A549 (cell line): ENCODE data around the gene PPP4C. TPM values are rescaled to one million over a fixed set of nuclear protein-coding genes. Genes with fewer than 3 reads are reported as not detected.

ENCODE experiments used
- ATAC-seq, 2 experiments: fragments of 200-7000 bp in 1 of 2; fragments of >200 bp in 1 of 2; cut with Nextera tagmentation in 1 of 2; cut with Tn5 transposase in 1 of 2; 3 replicates each; pipeline versions ENCODE4 v1.8.0 to v1.9.1; 2018 to 2020; ENCODE audit warnings: mild to moderate bottlenecking in 1 of 2, moderate library complexity in 1 of 2
- CTCF ChIA-PET: fragments of 300-600 bp; sonication (Branson Sonifier 250); formaldehyde crosslinking; extraction: SDS; loops from one replicate; lab custom pipeline; 2021; ENCODE audit warnings: antibody characterized with exemption, inconsistent platforms; lab: Yijun Ruan, JAX
- POLR2A ChIA-PET: fragments of 350-600 bp; formaldehyde crosslinking; extraction: SDS; loops from one replicate; lab custom pipeline; 2021; ENCODE audit warnings: antibody characterized with exemption, inconsistent platforms; lab: Yijun Ruan, JAX
- DNase-seq, 2 experiments: peaks; one replicate each; pipeline versions ENCODE4 v3.0.0 to v3.0.0-alpha.2; 2011 to 2016; ENCODE audit warnings: low read depth in 1 of 2, low spot score in 1 of 2
- FAIRE-seq: peaks from 2 replicates; lab custom pipeline; 2011; peaks lifted over from hg19 to GRCh38; lab: Jason Lieb, UNC
- H3K27ac ChIP-seq, 2 experiments: fragments of >200 bp; sonication (Bioruptor Twin); formaldehyde crosslinking; 3 replicates each; pipeline ENCODE4 v1.5.1; 2016 to 2017
- H3K4me1 ChIP-seq: fragments of >200 bp; sonication (Bioruptor Twin); formaldehyde crosslinking; 3 replicates; pipeline ENCODE4 v1.6.1; 2016
- H3K4me2 ChIP-seq: fragments of >200 bp; sonication (Bioruptor Twin); formaldehyde crosslinking; 3 replicates; pipeline ENCODE4 v1.6.1; 2016
- H3K4me3 ChIP-seq: fragments of >200 bp; sonication (Bioruptor Twin); formaldehyde crosslinking; 3 replicates; pipeline ENCODE4 v1.5.1; 2016
- H3K9me3 ChIP-seq: fragments of >200 bp; sonication (Bioruptor Twin); formaldehyde crosslinking; 3 replicates; pipeline ENCODE4 v1.6.1; 2016
- CBX2 ChIP-seq: fragments of 200-600 bp; sonication (generic); IDR thresholded peaks from 2 replicates; pipeline ENCODE4 v1.6.1; 2016; ENCODE audit warnings: low read depth, mild to moderate bottlenecking, borderline replicate concordance
- CEBPB ChIP-seq, 2 experiments: fragments of >200 bp in 1 of 2; sonication (Bioruptor Twin) in 1 of 2; formaldehyde crosslinking in 1 of 2; IDR thresholded peaks; 2 replicates each; pipeline ENCODE4 v1.6.1; 2012 to 2016
- EP300 ChIP-seq, 2 experiments: fragments of >200 bp; sonication (Bioruptor Twin); formaldehyde crosslinking; IDR thresholded peaks; 2 replicates in 1 of 2; 3 replicates in 1 of 2; pipeline ENCODE4 v1.6.1; 2016 to 2017
- HDAC2 ChIP-seq: fragments of 200-600 bp; sonication (generic); IDR thresholded peaks from 2 replicates; pipeline ENCODE4 v1.6.1; 2016
- HOXA7 ChIP-seq: fragments of 250-450 bp; sonication (Bioruptor Pico); IDR thresholded peaks from 2 replicates; pipeline ENCODE4 v1.5.0; 2020; ENCODE audit warnings: mild to moderate bottlenecking, moderate library complexity
- KDM1A ChIP-seq: fragments of 200-600 bp; sonication (generic); IDR thresholded peaks from 2 replicates; pipeline ENCODE4 v1.6.1; 2016; ENCODE audit warnings: low read depth, mild to moderate bottlenecking
- MAX ChIP-seq: IDR thresholded peaks from 2 replicates; pipeline ENCODE4 v1.6.1; 2012
- NFE2L2 ChIP-seq: fragments of 150-350 bp; conservative IDR thresholded peaks from 2 replicates; pipeline ENCODE4 v1.6.1; 2014; ENCODE audit warnings: low read length
- NR3C1 ChIP-seq: fragments of >200 bp; sonication (Bioruptor Twin); formaldehyde crosslinking; IDR thresholded peaks from 3 replicates; pipeline ENCODE4 v1.6.1; 2017
- POLR2A ChIP-seq: IDR thresholded peaks from 2 replicates; pipeline ENCODE4 v1.6.1; 2012; ENCODE audit warnings: mild to moderate bottlenecking, low read length
- POLR2AphosphoS2 ChIP-seq: conservative IDR thresholded peaks from 2 replicates; pipeline ENCODE4 v1.6.1; 2012; ENCODE audit warnings: low read length, improper control_type of control experiment, inconsistent platforms
- RARB ChIP-seq: fragments of 250-450 bp; sonication (Bioruptor Pico); IDR thresholded peaks from 2 replicates; pipeline ENCODE4 v1.8.0; 2021; ENCODE audit warnings: mild to moderate bottlenecking, moderate library complexity
- RFX5 ChIP-seq: fragments of 450-650 bp; IDR thresholded peaks from 2 replicates; pipeline ENCODE4 v1.7.1; 2014; ENCODE audit warnings: antibody characterized with exemption, mild to moderate bottlenecking, moderate library complexity
- SMC3 ChIP-seq: fragments of >200 bp; sonication (Bioruptor Twin); formaldehyde crosslinking; IDR thresholded peaks from 3 replicates; pipeline ENCODE4 v1.6.1; 2018; ENCODE audit warnings: inconsistent platforms
- TFCP2L1 ChIP-seq: fragments of 250-450 bp; sonication (Bioruptor Pico); IDR thresholded peaks from 2 replicates; pipeline ENCODE4 v1.5.0; 2021; ENCODE audit warnings: mild to moderate bottlenecking
- TP53 ChIP-seq: fragments of 250-450 bp; sonication (Bioruptor Pico); IDR thresholded peaks from 2 replicates; pipeline ENCODE4 v1.5.0; 2021; ENCODE audit warnings: mild to moderate bottlenecking, moderate library complexity
- WGBS: methylation state at CpG from one replicate; pipeline ENCODE4 v1.1.6; 2017; ENCODE audit errors: missing lambda C conversion rate; 5-methylcytosine and 5-hydroxymethylcytosine counted together
- polyA plus RNA-seq, 4 experiments: library from polyadenylated mRNA; depleted of rRNA in 3 of 4; stranded (reverse); fragments of >200 nt; fragmentation: RNase III in 1 of 4; extraction: RNeasy Plus Mini Kit Qiagen cat#74134 plus additional on column Dnase treatment in 1 of 4; gene quantifications; 2 replicates in 3 of 4; 3 replicates in 1 of 4; pipeline ENCODE4 v1.2.3, GENCODE V29; 2011 to 2017
- TF ChIP-seq, protein P1 (sequence below): fragments of >200 bp; sonication (Bioruptor Twin); formaldehyde crosslinking; IDR thresholded peaks from 3 replicates; pipeline ENCODE4 v1.5.1; 2016
- TF ChIP-seq, protein P2 (sequence below): IDR thresholded peaks from 2 replicates; pipeline ENCODE4 v1.6.1; 2012
- TF ChIP-seq, protein P3 (sequence below): fragments of 250-450 bp; sonication (Bioruptor Pico); IDR thresholded peaks from 2 replicates; pipeline ENCODE4 v1.5.0; 2021; ENCODE audit warnings: mild to moderate bottlenecking, moderate library complexity, borderline replicate concordance

PPP4C gene
- polyA plus RNA-seq, 2 of the 4 experiments (the other 2 are of a cell fraction) = 102 to 115 TPM

DNA sequence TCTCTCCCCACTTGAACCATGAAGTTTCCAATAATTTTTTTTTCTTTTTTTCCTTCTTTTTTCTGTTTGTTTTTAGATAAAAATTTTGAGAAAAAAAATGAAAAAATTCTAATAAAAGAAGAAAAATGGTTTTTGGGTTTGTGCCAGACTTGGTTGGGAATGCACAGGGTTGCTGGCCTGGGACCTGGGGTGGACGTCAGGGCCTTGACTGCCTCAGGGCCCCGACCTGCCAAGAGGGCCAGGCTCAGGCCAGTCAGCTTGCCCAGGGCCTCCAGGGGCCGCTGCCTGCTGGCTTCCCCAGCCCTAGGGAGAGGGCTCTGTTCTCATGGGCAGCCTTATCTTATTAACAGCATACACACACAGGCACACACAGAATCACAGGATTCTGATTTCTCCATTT lies 9.5 kb downstream of the PPP4C start:
- no peak overlapping the region for H3K4me2 ChIP-seq
- no peak overlapping the region for H3K27ac ChIP-seq
- ATAC-seq (peak in 1 of 2 experiments; percentile 10; a peak in 2 of 6 replicates), DNase-seq (no peak)
- peaks cover 15% of the 10 kb centered on the region for H3K4me1 ChIP-seq
- 85% methylated on average over 3 of the region's 3 CpGs for WGBS
- no peaks in the 10 kb centered on the region for H3K9me3 ChIP-seq
- TF ChIP-seq RARB (no peak), POLR2A (no peak), POLR2AphosphoS2 (no peak), TP53 (CRISPR knock-in tag) (no peak), RFX5 (no peak)
- TF ChIP-seq, all 56 proteins: peak for 0
- no peak overlapping the region for H3K4me3 ChIP-seq
- POLR2A ChIA-PET = interaction anchor here (1.0 kb wide), 1 partner anchor 20 kb away, joined by 6 read pairs; the partner anchor contains the start of gene ALDOA
- no peak for FAIRE-seq
- CTCF ChIA-PET = interaction anchor here (1.3 to 1.9 kb wide), 2 partner anchors 8 to 28 kb away, joined by 3 to 5 read pairs; partner anchors contain the start of gene GDPD3

- H3K4me2 ChIP-seq = no peak overlapping the region
- FAIRE-seq = no peak
- H3K4me1 ChIP-seq = peaks cover 17% of the 10 kb centered on the region
- no peak for ATAC-seq
- WGBS = no CpG with 5 or more reads among the region's 6 CpGs
- TF ChIP-seq EP300 (IDR thresholded peaks at IDR 0.05) (no peak), MAX (no peak), NFE2L2 (no peak), CBX2 (no peak), RARB (no peak), TP53 (CRISPR knock-in tag) (no peak), SMC3 (no peak), CEBPB (IDR thresholded peaks at IDR 0.05) (no peak), NR3C1 (no peak), TFCP2L1 (CRISPR knock-in tag) (no peak), KDM1A (no peak), HOXA7 (CRISPR knock-in tag) (no peak), HDAC2 (no peak)
- TF ChIP-seq, protein P1, sequence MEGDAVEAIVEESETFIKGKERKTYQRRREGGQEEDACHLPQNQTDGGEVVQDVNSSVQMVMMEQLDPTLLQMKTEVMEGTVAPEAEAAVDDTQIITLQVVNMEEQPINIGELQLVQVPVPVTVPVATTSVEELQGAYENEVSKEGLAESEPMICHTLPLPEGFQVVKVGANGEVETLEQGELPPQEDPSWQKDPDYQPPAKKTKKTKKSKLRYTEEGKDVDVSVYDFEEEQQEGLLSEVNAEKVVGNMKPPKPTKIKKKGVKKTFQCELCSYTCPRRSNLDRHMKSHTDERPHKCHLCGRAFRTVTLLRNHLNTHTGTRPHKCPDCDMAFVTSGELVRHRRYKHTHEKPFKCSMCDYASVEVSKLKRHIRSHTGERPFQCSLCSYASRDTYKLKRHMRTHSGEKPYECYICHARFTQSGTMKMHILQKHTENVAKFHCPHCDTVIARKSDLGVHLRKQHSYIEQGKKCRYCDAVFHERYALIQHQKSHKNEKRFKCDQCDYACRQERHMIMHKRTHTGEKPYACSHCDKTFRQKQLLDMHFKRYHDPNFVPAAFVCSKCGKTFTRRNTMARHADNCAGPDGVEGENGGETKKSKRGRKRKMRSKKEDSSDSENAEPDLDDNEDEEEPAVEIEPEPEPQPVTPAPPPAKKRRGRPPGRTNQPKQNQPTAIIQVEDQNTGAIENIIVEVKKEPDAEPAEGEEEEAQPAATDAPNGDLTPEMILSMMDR = no peak
- TF ChIP-seq, protein P2, sequence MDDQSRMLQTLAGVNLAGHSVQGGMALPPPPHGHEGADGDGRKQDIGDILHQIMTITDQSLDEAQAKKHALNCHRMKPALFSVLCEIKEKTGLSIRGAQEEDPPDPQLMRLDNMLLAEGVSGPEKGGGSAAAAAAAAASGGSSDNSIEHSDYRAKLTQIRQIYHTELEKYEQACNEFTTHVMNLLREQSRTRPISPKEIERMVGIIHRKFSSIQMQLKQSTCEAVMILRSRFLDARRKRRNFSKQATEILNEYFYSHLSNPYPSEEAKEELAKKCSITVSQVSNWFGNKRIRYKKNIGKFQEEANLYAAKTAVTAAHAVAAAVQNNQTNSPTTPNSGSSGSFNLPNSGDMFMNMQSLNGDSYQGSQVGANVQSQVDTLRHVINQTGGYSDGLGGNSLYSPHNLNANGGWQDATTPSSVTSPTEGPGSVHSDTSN = no peak
- TF ChIP-seq, protein P3, sequence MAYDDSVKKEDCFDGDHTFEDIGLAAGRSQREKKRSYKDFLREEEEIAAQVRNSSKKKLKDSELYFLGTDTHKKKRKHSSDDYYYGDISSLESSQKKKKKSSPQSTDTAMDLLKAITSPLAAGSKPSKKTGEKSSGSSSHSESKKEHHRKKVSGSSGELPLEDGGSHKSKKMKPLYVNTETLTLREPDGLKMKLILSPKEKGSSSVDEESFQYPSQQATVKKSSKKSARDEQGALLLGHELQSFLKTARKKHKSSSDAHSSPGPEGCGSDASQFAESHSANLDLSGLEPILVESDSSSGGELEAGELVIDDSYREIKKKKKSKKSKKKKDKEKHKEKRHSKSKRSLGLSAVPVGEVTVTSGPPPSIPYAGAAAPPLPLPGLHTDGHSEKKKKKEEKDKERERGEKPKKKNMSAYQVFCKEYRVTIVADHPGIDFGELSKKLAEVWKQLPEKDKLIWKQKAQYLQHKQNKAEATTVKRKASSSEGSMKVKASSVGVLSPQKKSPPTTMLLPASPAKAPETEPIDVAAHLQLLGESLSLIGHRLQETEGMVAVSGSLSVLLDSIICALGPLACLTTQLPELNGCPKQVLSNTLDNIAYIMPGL = no peak
- POLR2A ChIA-PET = no interaction called here
- no peaks in the 10 kb centered on the region for H3K9me3 ChIP-seq
- no peak overlapping the region for H3K27ac ChIP-seq
- CTCF ChIA-PET = interaction anchor here (1.9 kb wide), 1 partner anchor 27 kb away, joined by 5 read pairs; the partner anchor contains the start of gene GDPD3
- no peak overlapping the region for H3K4me3 ChIP-seq
- DNase-seq = no peak
These were observed 10.0 kb downstream of the PPP4C start for GRCh38 chr16:30085820-30086219.
